ENCODE measurements around the gene CDHR5. TPM values are rescaled to one million over a fixed set of nuclear protein-coding genes. Genes with fewer than 3 reads are reported as not detected.

CDHR5 gene
- total and polyA plus RNA-seq, 2 of the 4 experiments (the other 2 are of a cell fraction) = not detected

- peaks cover 8% of the 10 kb centered on the region for H4K20me1 ChIP-seq (ENCODE audit: insufficient read depth, low read length)
- WGBS, 2 experiments (ENCODE audit: extremely low coverage in 2 of 2, insufficient read length in 1 of 2) = 94% methylated on average over 10 of the region's 16 CpGs; no CpG with 5 or more reads in 1 of the 2 experiments
- H3K79me1 ChIP-seq (ENCODE audit: low read depth in 1 of 2, low read length in 2 of 2) = peaks cover 8 to 13% of the 10 kb centered on the region in 2 experiments; a peak in 2 of 4 replicates
- no peak overlapping the region for H2BK5ac ChIP-seq (ENCODE audit: low read depth, low read length, poor library complexity, severe bottlenecking)
- CTCF ChIA-PET = no interaction called here
- H2BK120ac ChIP-seq (ENCODE audit: low read depth, low read length) = no peak overlapping the region
- no peak overlapping the region for H2AK5ac ChIP-seq (ENCODE audit: low read depth, low read length)
- no peak overlapping the region for H3K4me3 ChIP-seq (ENCODE audit: insufficient read depth, low read depth, low read length)
- H3K9me3 ChIP-seq (ENCODE audit: control insufficient read depth, insufficient read depth, low read length) = no peaks in the 10 kb centered on the region
- H2BK15ac ChIP-seq (ENCODE audit: low read depth, low read length) = no peak overlapping the region
- no peak overlapping the region for H4K5ac ChIP-seq (ENCODE audit: low read depth, low read length)
- H3K36me3 ChIP-seq (ENCODE audit: control insufficient read depth, insufficient read depth, low read length) = peaks cover 21% of the 10 kb centered on the region
- no peak for ATAC-seq (ENCODE audit: low read depth)
- H2AK9ac ChIP-seq (replicated peaks; ENCODE audit: low read depth, low read length, poor library complexity) = no peak overlapping the region
- no peak overlapping the region for H4K8ac ChIP-seq (ENCODE audit: low read depth in 2 of 2, low read length in 2 of 2)
- in situ Hi-C loops (cut with MboI; ENCODE audit: low sequenced_read_pairs) (loop anchor here (5.0 kb wide), 1 partner anchor 78 kb away; no protein-coding TSS in a partner anchor), dilution Hi-C loops (cut with HindIII; ENCODE audit: low sequenced_read_pairs, unreplicated experiment) (no loop called here), intact Hi-C loops (cut with micrococcal nuclease) (no loop called here)
- H3K56ac ChIP-seq (ENCODE audit: extremely low read depth, insufficient read depth, low read length) = no peak overlapping the region
- H3K9ac ChIP-seq (ENCODE audit: low read depth, low read length) = no peak overlapping the region
- no peaks in the 10 kb centered on the region for H3K9me1 ChIP-seq (ENCODE audit: insufficient read depth, low read length)
- no TSS peak for BruUV-seq (replicated peaks)
- no peak overlapping the region for H3K23ac ChIP-seq (ENCODE audit: low read depth, low read length)
- H2AFZ ChIP-seq (replicated peaks; ENCODE audit: low read length, poor library complexity) = no peak overlapping the region
- H3K4ac ChIP-seq (ENCODE audit: low read depth, low read length) = no peak overlapping the region
- H3K14ac ChIP-seq (replicated peaks; ENCODE audit: low read depth, low read length) = no peak overlapping the region
- H3K27me3 ChIP-seq (ENCODE audit: control insufficient read depth, insufficient read depth, low read length) = no peaks in the 10 kb centered on the region
- no peak for DNase-seq
- H3K27ac ChIP-seq (ENCODE audit: insufficient read depth, low read length) = no peak overlapping the region
- no peak overlapping the region for H2BK20ac ChIP-seq (ENCODE audit: low read depth, low read length)
- H4K91ac ChIP-seq (ENCODE audit: insufficient read depth, low read depth, low read length) = no peak overlapping the region
- H3K4me2 ChIP-seq (ENCODE audit: low read depth, low read length) = no peak overlapping the region
- no peak overlapping the region for H3K18ac ChIP-seq (ENCODE audit: low read depth, low read length)
- no peaks in the 10 kb centered on the region for H3K4me1 ChIP-seq (ENCODE audit: control insufficient read depth, insufficient read depth, low read length)
- TF ChIP-seq SMC3 (IDR thresholded peaks at IDR 0.05; ENCODE audit: low read depth, low read length) (no peak), ELK1 (IDR thresholded peaks at IDR 0.05; ENCODE audit: borderline replicate concordance, low read depth, low read length) (no peak), MXI1 (IDR thresholded peaks at IDR 0.05; ENCODE audit: borderline replicate concordance, low read depth, low read length) (no peak), FOS (IDR thresholded peaks at IDR 0.05; ENCODE audit: low read depth, low read length) (no peak), RFX5 (IDR thresholded peaks at IDR 0.05; ENCODE audit: low read depth, low read length) (no peak), RCOR1 (IDR thresholded peaks at IDR 0.05; ENCODE audit: insufficient replicate concordance, low read length) (no peak), CHD1 (IDR thresholded peaks at IDR 0.05; ENCODE audit: low read depth, low read length) (no peak), RAD21 (IDR thresholded peaks at IDR 0.05; ENCODE audit: low read length) (no peak), NFE2L2 (IDR thresholded peaks at IDR 0.05; ENCODE audit: low read depth, low read length) (no peak)
- TF ChIP-seq, protein P1, sequence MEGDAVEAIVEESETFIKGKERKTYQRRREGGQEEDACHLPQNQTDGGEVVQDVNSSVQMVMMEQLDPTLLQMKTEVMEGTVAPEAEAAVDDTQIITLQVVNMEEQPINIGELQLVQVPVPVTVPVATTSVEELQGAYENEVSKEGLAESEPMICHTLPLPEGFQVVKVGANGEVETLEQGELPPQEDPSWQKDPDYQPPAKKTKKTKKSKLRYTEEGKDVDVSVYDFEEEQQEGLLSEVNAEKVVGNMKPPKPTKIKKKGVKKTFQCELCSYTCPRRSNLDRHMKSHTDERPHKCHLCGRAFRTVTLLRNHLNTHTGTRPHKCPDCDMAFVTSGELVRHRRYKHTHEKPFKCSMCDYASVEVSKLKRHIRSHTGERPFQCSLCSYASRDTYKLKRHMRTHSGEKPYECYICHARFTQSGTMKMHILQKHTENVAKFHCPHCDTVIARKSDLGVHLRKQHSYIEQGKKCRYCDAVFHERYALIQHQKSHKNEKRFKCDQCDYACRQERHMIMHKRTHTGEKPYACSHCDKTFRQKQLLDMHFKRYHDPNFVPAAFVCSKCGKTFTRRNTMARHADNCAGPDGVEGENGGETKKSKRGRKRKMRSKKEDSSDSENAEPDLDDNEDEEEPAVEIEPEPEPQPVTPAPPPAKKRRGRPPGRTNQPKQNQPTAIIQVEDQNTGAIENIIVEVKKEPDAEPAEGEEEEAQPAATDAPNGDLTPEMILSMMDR (conservative IDR thresholded peaks at IDR 0.05; ENCODE audit: low read depth, low read length) = no peak
- POLR2A ChIA-PET (ENCODE audit: unreplicated experiment) = no interaction called here
These were observed 34.9 kb upstream of the CDHR5 start for GRCh38 chr11:659532-660085.

Measured in IMR-90 (cell line).